Ovary (tissue), 9 donors: Measurements from ENCODE around the gene CACNA1E. TPM values are rescaled to one million over a fixed set of nuclear protein-coding genes. Genes with fewer than 3 reads are reported as not detected.

Experiments used
- DNase-seq, 5 donors: peaks; one replicate each; pipeline ENCODE4 v3.0.0-alpha.2; 2019 to 2020
- H3K27ac ChIP-seq, 2 donors: fragments of 200-600 bp; one replicate each; pipeline versions ENCODE4 v1.5.1 to v1.8.0; 2019 to 2022
- H3K27me3 ChIP-seq: fragments of 200-600 bp; one replicate; pipeline ENCODE4 v1.8.0; 2022
- H3K36me3 ChIP-seq: fragments of 200-600 bp; sonication (generic); one replicate; pipeline ENCODE4 v1.5.1; 2019
- H3K4me1 ChIP-seq: one replicate; pipeline ENCODE4 v1.8.1; 2013; ENCODE audit warnings: mild to moderate bottlenecking, moderate library complexity; ENCODE audit not compliant: insufficient read depth
- H3K4me3 ChIP-seq: fragments of 200-600 bp; sonication (generic); one replicate; pipeline ENCODE4 v1.5.1; 2017
- H3K9me3 ChIP-seq, 2 donors: fragments of 200-600 bp in 1 of 2; sonication (generic) in 1 of 2; one replicate each; pipeline versions ENCODE4 v1.5.1 to v1.8.1; 2013 to 2019; ENCODE audit warnings: mild to moderate bottlenecking in 1 of 2, moderate library complexity in 1 of 2
- EP300 ChIP-seq: sonication (generic); formaldehyde crosslinking; IDR thresholded peaks from one replicate; pipeline ENCODE4 v1.6.1; 2017; ENCODE audit warnings: antibody characterized with exemption
- POLR2A ChIP-seq: fragments of 450-650 bp; IDR thresholded peaks from one replicate; pipeline ENCODE4 v1.6.1; 2017; ENCODE audit warnings: antibody characterized with exemption, mild to moderate bottlenecking, moderate library complexity
- WGBS, 3 donors: extraction: QIAGEN DNeasy Blood & Tissue Kit in 1 of 3; methylation state at CpG; one replicate each; pipeline versions ENCODE4 v1.1.5 to v1.1.7; 2013 to 2017; 5-methylcytosine and 5-hydroxymethylcytosine counted together
- intact Hi-C, 4 donors: fragments of 100-400 bp; cut with DNase I; formaldehyde crosslinking; loops; one replicate each; pipeline versions ENCODE4 v1.11.0 to v1.15.1; 2022 to 2023
- polyA plus RNA-seq, 2 donors: library from polyadenylated mRNA; stranded (reverse); fragments of 200-250 nt in 1 of 2; fragments of 350-450 nt in 1 of 2; fragmentation: Illumina TruSeq in 1 of 2; extraction: RNeasy Lipid Tissue Mini Kit (QIAGEN cat#74804) in 1 of 2; gene quantifications; one replicate each; pipeline ENCODE4 v1.2.3, GENCODE V29; 2013 to 2014
- total RNA-seq, 7 donors: library from RNA; depleted of rRNA in 2 of 7; stranded (reverse); fragments of >200 nt in 2 of 7; fragmentation: NEBNext Ultra II Directional in 3 of 7; extraction: Animal tissue kit (Norgen Biotek cat#: 25700) in 3 of 7; gene quantifications; one replicate each; pipeline versions ENCODE4 v1.1.0 to v1.2.4, GENCODE V29; 2016 to 2023
- TF ChIP-seq, protein P1 (sequence below), 3 donors: fragments of 450-650 bp in 2 of 3; fragments of 200-600 bp in 1 of 3; IDR thresholded peaks; one replicate each; pipeline versions ENCODE4 v1.5.1 to v1.8.0; 2016 to 2022; ENCODE audit warnings: antibody characterized with exemption in 3 of 3, mild to moderate bottlenecking in 1 of 3
- donor health status: DM: no; HTN: no; CAD: no; lungs with moderate emphysema.
- donor health status: DM: no; HTN: no; CAD: no.
- donor health status: Bipolar disorder and iron deficiency.
- donor health status: DM: yes; HTN: yes; CAD: no.
- donor health status: DM: no; HTN: no; CAD: no.
- donor health status: DM: yes; HTN: yes; CAD: no.

Gene CACNA1E
- total and polyA plus RNA-seq, 9 donors, result 0.01 to 0.34 (median 0.10) TPM; not detected in 3

DNA sequence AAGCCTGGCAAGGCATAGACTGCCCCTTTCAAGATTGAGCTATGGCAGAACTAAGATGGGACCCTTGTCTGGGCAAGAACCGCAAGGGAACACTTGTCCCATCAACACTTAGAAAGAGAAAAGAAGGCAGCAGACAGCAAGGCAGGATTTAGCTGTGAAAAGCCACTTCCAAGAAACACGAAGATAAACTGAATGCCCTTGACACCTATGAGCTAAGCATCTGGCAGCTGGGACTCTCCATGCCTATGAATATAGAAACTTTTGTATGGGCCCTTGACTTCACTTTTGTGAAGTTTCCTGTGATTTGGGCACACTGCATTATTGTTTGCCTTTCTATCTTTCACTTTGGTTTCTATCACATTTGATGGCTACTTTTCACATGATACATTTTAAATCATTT lies 24.9 kb upstream of the CACNA1E start:
- DNase-seq, result no peak
- Histone ChIP-seq H3K4me1 (no peaks in the 10 kb centered on the region), H3K9me3 (no peaks in the 10 kb centered on the region), H3K27ac (no peak overlapping the region), H3K36me3 (no peaks in the 10 kb centered on the region), H3K4me3 (no peak overlapping the region), H3K27me3 (no peaks in the 10 kb centered on the region)
- intact Hi-C loops, result no loop called here
- TF ChIP-seq, protein P1, sequence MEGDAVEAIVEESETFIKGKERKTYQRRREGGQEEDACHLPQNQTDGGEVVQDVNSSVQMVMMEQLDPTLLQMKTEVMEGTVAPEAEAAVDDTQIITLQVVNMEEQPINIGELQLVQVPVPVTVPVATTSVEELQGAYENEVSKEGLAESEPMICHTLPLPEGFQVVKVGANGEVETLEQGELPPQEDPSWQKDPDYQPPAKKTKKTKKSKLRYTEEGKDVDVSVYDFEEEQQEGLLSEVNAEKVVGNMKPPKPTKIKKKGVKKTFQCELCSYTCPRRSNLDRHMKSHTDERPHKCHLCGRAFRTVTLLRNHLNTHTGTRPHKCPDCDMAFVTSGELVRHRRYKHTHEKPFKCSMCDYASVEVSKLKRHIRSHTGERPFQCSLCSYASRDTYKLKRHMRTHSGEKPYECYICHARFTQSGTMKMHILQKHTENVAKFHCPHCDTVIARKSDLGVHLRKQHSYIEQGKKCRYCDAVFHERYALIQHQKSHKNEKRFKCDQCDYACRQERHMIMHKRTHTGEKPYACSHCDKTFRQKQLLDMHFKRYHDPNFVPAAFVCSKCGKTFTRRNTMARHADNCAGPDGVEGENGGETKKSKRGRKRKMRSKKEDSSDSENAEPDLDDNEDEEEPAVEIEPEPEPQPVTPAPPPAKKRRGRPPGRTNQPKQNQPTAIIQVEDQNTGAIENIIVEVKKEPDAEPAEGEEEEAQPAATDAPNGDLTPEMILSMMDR (IDR thresholded peaks at IDR 0.05), result no peak
- TF ChIP-seq POLR2A (no peak), EP300 (no peak)
- WGBS, 3 donors, result 41 to 50% (median 46%) methylated on average over 2 of the region's 2 CpGs

DNA sequence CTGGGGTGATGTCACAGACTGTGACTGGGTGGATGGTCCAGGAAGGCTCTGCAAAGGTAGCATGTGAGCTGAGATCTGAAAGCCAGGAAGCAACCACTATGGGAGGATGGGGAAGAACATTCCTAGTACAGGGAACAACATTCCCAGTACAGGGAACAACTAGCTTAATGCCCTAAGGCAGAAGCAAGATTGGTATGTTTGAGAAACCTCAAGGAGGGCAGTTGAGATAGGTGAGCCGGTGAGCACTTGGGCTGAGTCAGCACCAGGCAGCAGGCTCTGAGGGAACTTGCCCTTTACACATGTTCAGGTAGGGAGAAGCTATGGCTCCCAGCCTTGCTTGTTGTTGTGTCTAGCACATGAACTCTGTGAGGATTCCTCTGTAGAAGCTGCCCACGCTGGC lies 24.2 kb upstream of the CACNA1E start:
- DNase-seq, result no peak
- Histone ChIP-seq H3K9me3 (no peaks in the 10 kb centered on the region), H3K27ac (no peak overlapping the region), H3K36me3 (no peaks in the 10 kb centered on the region), H3K27me3 (no peaks in the 10 kb centered on the region), H3K4me3 (no peak overlapping the region), H3K4me1 (no peaks in the 10 kb centered on the region)
- intact Hi-C loops, result no loop called here
- 85 to 90% (median 88%) methylated on average over 2 of the region's 2 CpGs for WGBS, 3 donors
- TF ChIP-seq, protein P1 (IDR thresholded peaks at IDR 0.05), result no peak
- TF ChIP-seq EP300, result no peak
- TF ChIP-seq POLR2A, result no peak

DNA sequence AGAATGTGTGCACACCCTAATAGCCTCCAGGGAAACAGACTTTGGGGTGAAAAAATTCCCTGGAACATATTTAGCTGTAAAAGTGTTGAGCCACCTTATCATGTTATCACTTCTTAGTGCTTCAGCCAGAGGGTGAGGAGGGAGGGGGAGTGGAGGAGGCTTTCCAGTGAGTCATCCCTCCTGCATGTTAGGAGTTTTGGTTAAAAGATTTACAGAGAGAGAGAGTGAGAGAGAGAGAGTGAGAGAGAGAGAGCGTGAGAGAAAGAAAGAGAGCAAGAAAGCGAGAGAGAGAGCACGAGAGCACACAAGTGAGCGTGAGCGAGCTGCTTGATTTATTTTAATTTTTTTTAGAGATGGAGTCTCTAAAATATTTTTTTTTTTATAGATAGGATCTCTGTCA lies 13.5 kb upstream of the CACNA1E start:
- Histone ChIP-seq H3K4me1 (peaks cover 2% of the 10 kb centered on the region), H3K4me3 (no peak overlapping the region), H3K27me3 (no peaks in the 10 kb centered on the region), H3K9me3 (no peaks in the 10 kb centered on the region), H3K36me3 (no peaks in the 10 kb centered on the region), H3K27ac (no peak overlapping the region)
- peak; percentile 26 to 45 (median 43) for DNase-seq
- TF ChIP-seq EP300 (no peak), POLR2A (no peak)
- TF ChIP-seq, protein P1 (IDR thresholded peaks at IDR 0.05), result peak in 1 of 3 donors; percentile 74
- intact Hi-C loops, result no loop called here
- 4 to 12% (median 6%) methylated on average over 5 of the region's 5 CpGs for WGBS, 3 donors

DNA sequence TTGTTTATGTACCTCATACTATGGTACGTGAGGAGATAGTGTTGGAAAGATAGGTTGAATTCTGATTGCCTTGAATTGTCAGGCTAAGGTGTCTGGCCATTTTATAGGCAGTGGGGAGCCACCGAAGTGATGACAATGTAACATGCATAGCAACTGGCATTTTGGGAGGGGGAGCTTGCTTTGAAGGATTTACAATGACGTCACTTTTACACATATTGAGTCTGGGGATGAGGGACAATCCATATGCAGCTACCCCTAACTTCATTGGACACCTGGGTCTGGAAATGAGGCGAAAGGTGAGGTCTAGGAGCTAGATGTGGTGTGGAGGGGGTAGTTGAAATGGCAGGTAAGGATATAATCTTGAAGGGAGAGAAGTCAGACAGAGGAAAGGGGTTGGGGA lies 7.7 kb upstream of the CACNA1E start:
- no peak overlapping the region for H3K27ac ChIP-seq
- intact Hi-C loops, result no loop called here
- H3K36me3 ChIP-seq, result no peaks in the 10 kb centered on the region
- 82 to 84% (median 84%) methylated on average over 4 of the region's 4 CpGs for WGBS, 3 donors
- no peaks in the 10 kb centered on the region for H3K27me3 ChIP-seq
- no peak for DNase-seq
- TF ChIP-seq POLR2A, result no peak
- TF ChIP-seq EP300, result no peak
- TF ChIP-seq, protein P1 (IDR thresholded peaks at IDR 0.05), result no peak
- no peaks in the 10 kb centered on the region for H3K9me3 ChIP-seq
- H3K4me3 ChIP-seq, result no peak overlapping the region
- no peaks in the 10 kb centered on the region for H3K4me1 ChIP-seq

DNA sequence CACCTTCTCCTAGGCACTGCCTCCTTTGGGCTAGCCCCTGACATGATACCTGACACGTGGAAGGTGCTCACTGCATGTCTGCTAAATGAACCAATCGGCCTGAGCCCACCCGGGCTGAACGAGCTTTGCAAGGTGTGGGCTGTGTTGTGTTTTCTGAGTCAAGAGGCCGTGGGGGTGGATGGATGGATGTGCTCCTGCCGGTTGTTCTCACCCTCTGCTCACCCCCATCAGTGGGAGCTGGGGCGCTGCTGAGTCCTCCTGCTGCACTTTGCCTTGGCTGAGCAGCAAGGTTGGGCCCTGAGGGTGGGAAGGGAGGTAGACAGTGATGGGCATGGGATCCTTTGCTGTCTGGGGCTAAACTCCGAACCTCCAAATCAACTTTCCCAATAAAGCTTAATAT lies 6.7 kb upstream of the CACNA1E start:
- intact Hi-C loops, result no loop called here
- DNase-seq, result no peak
- TF ChIP-seq EP300, result no peak
- TF ChIP-seq POLR2A, result no peak
- TF ChIP-seq, protein P1 (IDR thresholded peaks at IDR 0.05), result no peak
- H3K36me3 ChIP-seq, result no peaks in the 10 kb centered on the region
- H3K9me3 ChIP-seq, result no peaks in the 10 kb centered on the region
- no peak overlapping the region for H3K27ac ChIP-seq
- H3K4me3 ChIP-seq, result no peak overlapping the region
- no peaks in the 10 kb centered on the region for H3K27me3 ChIP-seq
- no peaks in the 10 kb centered on the region for H3K4me1 ChIP-seq
- WGBS, 3 donors, result 47 to 58% (median 48%) methylated on average over 8 of the region's 8 CpGs
